H7 (cell line): ENCODE results near the gene NOL4L. TPM values are rescaled to one million over a fixed set of nuclear protein-coding genes. Genes with fewer than 3 reads are reported as not detected.
A peak's percentile ranks its signal among the peaks of the same experiment; 100 is the strongest.
"Not testable (repeated sequence)": the region's sequence is repeated elsewhere in the genome, so short reads cannot be mapped to it uniquely, and the experiment has no call there.

Experiments used
- DNase-seq: peaks from one replicate; pipeline ENCODE4 v3.0.0; 2012
- H3K27me3 ChIP-seq: 2 replicates; pipeline ENCODE4 v1.6.0; 2011; ENCODE audit warnings: mild to moderate bottlenecking, low read length; ENCODE audit not compliant: control insufficient read depth, insufficient read depth
- H3K36me3 ChIP-seq: replicated peaks from 2 replicates; pipeline ENCODE4 v1.5.1; 2011; ENCODE audit warnings: low read length; ENCODE audit not compliant: control insufficient read depth, insufficient read depth
- H3K4me3 ChIP-seq: 2 replicates; pipeline ENCODE4 v1.5.1; 2011; ENCODE audit warnings: low read depth, mild to moderate bottlenecking, control low read depth, low read length, moderate library complexity; ENCODE audit not compliant: insufficient read depth
- total RNA-seq: library from RNA; depleted of rRNA; stranded (reverse); fragments of >200 nt; shearing (Covaris generic); gene quantifications from 2 replicates; pipeline ENCODE4 v1.2.3, GENCODE V29; 2014

The NOL4L gene
- total RNA-seq, 1 experiment from 2014 or later: 26.6 TPM

- Histone ChIP-seq H3K36me3 (no peaks in the 10 kb centered on the region), H3K4me3 (no peak overlapping the region), H3K27me3 (peaks cover 13% of the 10 kb centered on the region)
- no peak for DNase-seq
These were observed 4.7 kb downstream of the NOL4L start for GRCh38 chr20:32580219-32580969.

- Histone ChIP-seq H3K4me3 (no peak overlapping the region), H3K36me3 (no peaks in the 10 kb centered on the region), H3K27me3 (peaks cover 7% of the 10 kb centered on the region)
- DNase-seq: no peak
These were observed 6.2 kb downstream of the NOL4L start for GRCh38 chr20:32578840-32579390.

GRCh38 chr20:32578062-32578461 is 7.1 kb downstream of the NOL4L start:
- DNase-seq, H3K4me3 ChIP-seq, H3K27me3 ChIP-seq, H3K36me3 ChIP-seq: not testable (repeated sequence)

GRCh38 chr20:32577657-32578056 is 7.5 kb downstream of the NOL4L start:
- DNase-seq: no peak
- Histone ChIP-seq H3K4me3 (no peak overlapping the region), H3K27me3 (peaks cover 4% of the 10 kb centered on the region), H3K36me3 (no peaks in the 10 kb centered on the region)

- no peak overlapping the region for H3K4me3 ChIP-seq
- no peaks in the 10 kb centered on the region for H3K27me3 ChIP-seq
- no peaks in the 10 kb centered on the region for H3K36me3 ChIP-seq
- peak; percentile 86 for DNase-seq
These were observed 8.1 kb downstream of the NOL4L start for GRCh38 chr20:32577023-32577422.

GRCh38 chr20:32576560-32576959 is 8.6 kb downstream of the NOL4L start:
- DNase-seq: no peak
- H3K27me3 ChIP-seq: no peaks in the 10 kb centered on the region
- no peak overlapping the region for H3K4me3 ChIP-seq
- H3K36me3 ChIP-seq: no peaks in the 10 kb centered on the region

GRCh38 chr20:32575805-32576204 is 9.3 kb downstream of the NOL4L start:
- no peaks in the 10 kb centered on the region for H3K36me3 ChIP-seq
- H3K4me3 ChIP-seq: no peak overlapping the region
- H3K27me3 ChIP-seq: no peaks in the 10 kb centered on the region
- DNase-seq: no peak

GRCh38 chr20:32575227-32575581 is 9.9 kb downstream of the NOL4L start:
- Histone ChIP-seq H3K27me3 (no peaks in the 10 kb centered on the region), H3K4me3 (no peak overlapping the region), H3K36me3 (no peaks in the 10 kb centered on the region)
- no peak for DNase-seq

GRCh38 chr20:32574296-32575226 is 10.6 kb downstream of the NOL4L start:
- Histone ChIP-seq H3K4me3 (no peak overlapping the region), H3K27me3 (no peaks in the 10 kb centered on the region), H3K36me3 (no peaks in the 10 kb centered on the region)
- DNase-seq: peak; percentile 85

GRCh38 chr20:32573167-32573851 is 11.8 kb downstream of the NOL4L start:
- Histone ChIP-seq H3K27me3 (no peaks in the 10 kb centered on the region), H3K4me3 (no peak overlapping the region), H3K36me3 (no peaks in the 10 kb centered on the region)
- no peak for DNase-seq

GRCh38 chr20:32572271-32572968 is 12.7 kb downstream of the NOL4L start:
- DNase-seq: no peak
- H3K27me3 ChIP-seq: no peaks in the 10 kb centered on the region
- no peak overlapping the region for H3K4me3 ChIP-seq
- no peaks in the 10 kb centered on the region for H3K36me3 ChIP-seq

- peak; percentile 68 for DNase-seq
- Histone ChIP-seq H3K27me3 (no peaks in the 10 kb centered on the region), H3K4me3 (no peak overlapping the region), H3K36me3 (no peaks in the 10 kb centered on the region)
These were observed 13.6 kb downstream of the NOL4L start for GRCh38 chr20:32571566-32571965.

- peak; percentile 88 for DNase-seq
- Histone ChIP-seq H3K4me3 (no peak overlapping the region), H3K36me3 (no peaks in the 10 kb centered on the region), H3K27me3 (no peaks in the 10 kb centered on the region)
These were observed 14.5 kb downstream of the NOL4L start for GRCh38 chr20:32570401-32571190.
